Endothelial cell of umbilical vein (primary cell): Measurements from ENCODE around the gene ZBTB40. TPM values are rescaled to one million over a fixed set of nuclear protein-coding genes. Genes with fewer than 3 reads are reported as not detected.

Experiments
- BruUV-seq: library from RNA; stranded (reverse); fragments of 400-500 nt; replicated peaks from 2 replicates; lab custom pipeline; 2021; lab: Mats Ljungman, UMichigan
- CTCF ChIA-PET: fragments of 300-600, 350-600 bp; sonication (Branson Sonifier 250); formaldehyde crosslinking; loops from one replicate; lab custom pipeline; 2021; ENCODE audit warnings: antibody characterized with exemption, inconsistent platforms; lab: Charles Lee
- POLR2A ChIA-PET: fragments of 300-600, 350-600 bp; sonication (Branson Sonifier 250); formaldehyde crosslinking; loops from one replicate; lab custom pipeline; 2021; ENCODE audit warnings: antibody characterized with exemption, inconsistent platforms; lab: Charles Lee
- DNase-seq: peaks from one replicate; pipeline ENCODE4 v3.0.0-alpha.2; 2011; ENCODE audit warnings: low read depth, low spot score
- FAIRE-seq: peaks from 2 replicates; lab custom pipeline; 2011; peaks lifted over from hg19 to GRCh38; lab: Jason Lieb, UNC
- H2AFZ ChIP-seq: 2 replicates; pipeline ENCODE4 v1.6.0; 2012; ENCODE audit warnings: low read depth, low read length, control low read depth, inconsistent platforms
- H3K27ac ChIP-seq: 2 replicates; pipeline ENCODE4 v1.5.1; 2011; ENCODE audit warnings: low read depth, mild to moderate bottlenecking, control low read depth, low read length, moderate library complexity; ENCODE audit not compliant: insufficient read depth
- H3K27me3 ChIP-seq, 2 experiments: 2 replicates each; pipeline versions ENCODE4 v1.6.0 to v1.6.1; 2011; ENCODE audit warnings: low read length in 2 of 2, mixed read lengths in 1 of 2; ENCODE audit not compliant: control insufficient read depth in 2 of 2, insufficient read depth in 2 of 2
- H3K36me3 ChIP-seq, 2 experiments: 2 replicates in 1 of 2; 3 replicates in 1 of 2; pipeline ENCODE4 v1.5.1; 2011; ENCODE audit warnings: low read length in 2 of 2, mild to moderate bottlenecking in 1 of 2, moderate library complexity in 1 of 2; ENCODE audit not compliant: control insufficient read depth in 2 of 2, insufficient read depth in 2 of 2; ENCODE audit errors: extremely low read depth in 1 of 2
- H3K4me1 ChIP-seq: 3 replicates; pipeline ENCODE4 v1.5.1; 2011; ENCODE audit warnings: mild to moderate bottlenecking, low read length; ENCODE audit not compliant: control insufficient read depth, insufficient read depth; ENCODE audit errors: extremely low read depth
- H3K4me2 ChIP-seq: 2 replicates; pipeline ENCODE4 v1.6.1; 2011; ENCODE audit warnings: low read length, control low read depth, mixed read lengths; ENCODE audit not compliant: insufficient read depth
- H3K4me3 ChIP-seq, 3 experiments: fragments of 200-600 bp in 1 of 3; sonication (generic), shearing (Covaris generic) in 1 of 3; replicated peaks in 1 of 3; 2 replicates each; pipeline ENCODE4 v1.5.1; 2011 to 2016; ENCODE audit warnings: control low read depth in 3 of 3, low read length in 3 of 3, mild to moderate bottlenecking in 2 of 3, inconsistent platforms in 1 of 3, low read depth in 1 of 3, moderate library complexity in 1 of 3; ENCODE audit not compliant: insufficient read depth in 1 of 3
- H3K79me2 ChIP-seq: 2 replicates; pipeline ENCODE4 v1.6.0; 2012; ENCODE audit warnings: low read length, inconsistent platforms; ENCODE audit not compliant: control insufficient read depth, insufficient read depth
- H3K9ac ChIP-seq: replicated peaks from 2 replicates; pipeline ENCODE3; 2011; ENCODE audit warnings: low read length, control low read depth; ENCODE audit not compliant: insufficient read depth; ENCODE audit errors: extremely low read depth
- H3K9me1 ChIP-seq: replicated peaks from 3 replicates; pipeline ENCODE4 v1.6.0; 2011; ENCODE audit warnings: mild to moderate bottlenecking, low read length; ENCODE audit not compliant: control insufficient read depth, insufficient read depth; ENCODE audit errors: extremely low read depth
- H3K9me3 ChIP-seq: replicated peaks from 2 replicates; pipeline ENCODE4 v1.5.1; 2012; ENCODE audit warnings: low read length, inconsistent platforms; ENCODE audit not compliant: control insufficient read depth, insufficient read depth
- H4K20me1 ChIP-seq: replicated peaks from 2 replicates; pipeline ENCODE3; 2011; ENCODE audit warnings: mild to moderate bottlenecking, low read length; ENCODE audit not compliant: control insufficient read depth, insufficient read depth; ENCODE audit errors: extremely low read depth
- FOS ChIP-seq: IDR thresholded peaks from 2 replicates; pipeline ENCODE4 v1.6.1; 2011; ENCODE audit warnings: mild to moderate bottlenecking, low read length, moderate library complexity, borderline replicate concordance; ENCODE audit not compliant: insufficient read depth
- JUN ChIP-seq: IDR thresholded peaks from 2 replicates; pipeline ENCODE4 v1.6.1; 2011; ENCODE audit warnings: borderline replicate concordance, low read depth; ENCODE audit not compliant: insufficient read length, insufficient read depth
- MYC ChIP-seq: IDR thresholded peaks from one replicate; pipeline ENCODE4 v1.6.1; 2011; ENCODE audit warnings: mild to moderate bottlenecking, low read depth, low read length
- POLR2A ChIP-seq: IDR thresholded peaks from 2 replicates; pipeline ENCODE4 v1.6.1; 2012; ENCODE audit warnings: low read depth, mild to moderate bottlenecking, control low read depth, low read length
- POLR2AphosphoS5 ChIP-seq: IDR thresholded peaks from 2 replicates; pipeline ENCODE4 v1.6.1; 2012; ENCODE audit warnings: low read depth, mild to moderate bottlenecking, control low read depth, low read length, moderate library complexity; ENCODE audit not compliant: insufficient read depth
- dilution Hi-C: fragments of 300-500 bp; cut with MboI; formaldehyde crosslinking; loops from one replicate; pipeline ENCODE4 v1.15.0; 2019; ENCODE audit warnings: low sequenced_read_pairs; ENCODE audit not compliant: extremely low pct_ligation_motif_present
- intact Hi-C: fragments of 100-400 bp; cut with micrococcal nuclease; formaldehyde crosslinking; loops from one replicate; pipeline ENCODE4 v1.10.0; 2022
- polyA plus RNA-seq, 4 experiments: library from polyadenylated mRNA; depleted of rRNA in 3 of 4; stranded (reverse) in 3 of 4; unstranded in 1 of 4; fragments of >200 nt; gene quantifications; 2 replicates each; pipeline versions ENCODE4 v1.2.1 to v1.2.3, GENCODE V29; 2011 to 2012; ENCODE audit warnings: missing spikeins in 1 of 4
- total RNA-seq: library from RNA; stranded (reverse); gene quantifications from 2 replicates; pipeline ENCODE4 v1.2.3, GENCODE V29; 2021
- TF ChIP-seq, protein P1 (sequence below): IDR thresholded peaks from 2 replicates; pipeline ENCODE4 v1.6.1; 2011; ENCODE audit not compliant: insufficient read depth, insufficient read length
- TF ChIP-seq, protein P2 (sequence below), 2 donors: IDR thresholded peaks; 1 replicate in 1 of 2; 2 replicates in 1 of 2; pipeline ENCODE4 v1.5.1; 2011; ENCODE audit warnings: low read length in 2 of 2, mild to moderate bottlenecking in 2 of 2, moderate library complexity in 2 of 2, control low read depth in 1 of 2, inconsistent platforms in 1 of 2, low read depth in 1 of 2; ENCODE audit not compliant: insufficient read depth in 1 of 2; ENCODE audit errors: extremely low read depth in 1 of 2

Gene ZBTB40
- total and polyA plus RNA-seq, 2 donors (not counting 3 experiments of a cell fraction or from before 2014, with no cell fraction given): 12.3 to 21.3 TPM

- Histone ChIP-seq H3K9me1 (no peaks in the 10 kb centered on the region), H3K27ac (no peak overlapping the region), H3K4me2 (no peak overlapping the region), H3K4me3 (no peak overlapping the region), H3K79me2 (no peaks in the 10 kb centered on the region), H3K27me3 (peaks cover 28 to 29% of the 10 kb centered on the region in 2 experiments), H2AFZ (no peak overlapping the region), H3K9me3 (no peaks in the 10 kb centered on the region), H3K36me3 (no peaks in the 10 kb centered on the region), H3K4me1 (no peaks in the 10 kb centered on the region), H4K20me1 (no peaks in the 10 kb centered on the region), H3K9ac (no peak overlapping the region)
- no peak for DNase-seq
- BruUV-seq: no TSS peak
- no peak for FAIRE-seq
- POLR2A ChIA-PET: no interaction called here
- intact Hi-C loops: no loop called here
- TF ChIP-seq, protein P1, sequence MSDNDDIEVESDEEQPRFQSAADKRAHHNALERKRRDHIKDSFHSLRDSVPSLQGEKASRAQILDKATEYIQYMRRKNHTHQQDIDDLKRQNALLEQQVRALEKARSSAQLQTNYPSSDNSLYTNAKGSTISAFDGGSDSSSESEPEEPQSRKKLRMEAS: no peak
- TF ChIP-seq JUN: no peak
- TF ChIP-seq POLR2AphosphoS5: no peak
- TF ChIP-seq MYC: no peak
- no peak for TF ChIP-seq POLR2A
- TF ChIP-seq, protein P2, sequence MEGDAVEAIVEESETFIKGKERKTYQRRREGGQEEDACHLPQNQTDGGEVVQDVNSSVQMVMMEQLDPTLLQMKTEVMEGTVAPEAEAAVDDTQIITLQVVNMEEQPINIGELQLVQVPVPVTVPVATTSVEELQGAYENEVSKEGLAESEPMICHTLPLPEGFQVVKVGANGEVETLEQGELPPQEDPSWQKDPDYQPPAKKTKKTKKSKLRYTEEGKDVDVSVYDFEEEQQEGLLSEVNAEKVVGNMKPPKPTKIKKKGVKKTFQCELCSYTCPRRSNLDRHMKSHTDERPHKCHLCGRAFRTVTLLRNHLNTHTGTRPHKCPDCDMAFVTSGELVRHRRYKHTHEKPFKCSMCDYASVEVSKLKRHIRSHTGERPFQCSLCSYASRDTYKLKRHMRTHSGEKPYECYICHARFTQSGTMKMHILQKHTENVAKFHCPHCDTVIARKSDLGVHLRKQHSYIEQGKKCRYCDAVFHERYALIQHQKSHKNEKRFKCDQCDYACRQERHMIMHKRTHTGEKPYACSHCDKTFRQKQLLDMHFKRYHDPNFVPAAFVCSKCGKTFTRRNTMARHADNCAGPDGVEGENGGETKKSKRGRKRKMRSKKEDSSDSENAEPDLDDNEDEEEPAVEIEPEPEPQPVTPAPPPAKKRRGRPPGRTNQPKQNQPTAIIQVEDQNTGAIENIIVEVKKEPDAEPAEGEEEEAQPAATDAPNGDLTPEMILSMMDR (IDR thresholded peaks at IDR 0.05; ENCODE audit: extremely low read depth in 1 of 2, insufficient read depth in 1 of 2, low read depth in 1 of 2, low read length in 2 of 2): no peak
- TF ChIP-seq FOS: no peak
- dilution Hi-C loops: no loop called here
- CTCF ChIA-PET: no interaction called here
Observed at GRCh38 chr1:22555371-22555656, 103.7 kb downstream of the ZBTB40 start.
